Measurements from ENCODE around the gene TSPAN12. TPM values are rescaled to one million over a fixed set of nuclear protein-coding genes. Genes with fewer than 3 reads are reported as not detected.

Gene TSPAN12
- total and polyA plus RNA-seq, 2 of the 4 experiments (the other 2 are of a cell fraction), result 0.36 to 0.72 TPM

DNA sequence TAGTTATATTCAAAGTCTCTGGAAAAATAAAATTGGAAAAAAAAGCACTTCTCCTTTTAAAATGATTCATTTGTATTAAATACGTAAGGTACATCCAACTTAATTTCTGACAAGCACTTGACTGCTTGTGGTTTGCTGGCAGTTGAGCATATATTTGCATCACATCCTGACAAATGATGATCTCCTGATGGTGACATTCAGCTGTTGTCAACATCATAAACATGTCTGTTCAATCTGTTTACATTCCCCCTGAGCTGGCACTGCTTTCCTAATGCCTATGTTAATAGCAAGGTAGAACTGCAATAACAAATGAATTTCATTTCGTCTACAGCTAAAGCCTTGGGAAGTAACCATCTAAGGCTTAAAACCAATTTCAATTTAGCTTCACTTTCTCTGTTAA, 24.4 kb downstream of the TSPAN12 start:
- ChIA-PET POLR2A (ENCODE audit: unreplicated experiment) (interaction anchor here (1.2 kb wide), 1 partner anchor 22 kb away, joined by 3 read pairs; no protein-coding TSS in a partner anchor), CTCF (interaction anchor here (0.7 kb wide), 1 partner anchor 275 kb away, joined by 3 read pairs; no protein-coding TSS in a partner anchor)
- no peaks in the 10 kb centered on the region for H3K27me3 ChIP-seq (ENCODE audit: control insufficient read depth, insufficient read depth, low read length)
- no peak overlapping the region for H3K14ac ChIP-seq (replicated peaks; ENCODE audit: low read depth, low read length)
- dilution Hi-C loops (cut with HindIII; ENCODE audit: low sequenced_read_pairs, unreplicated experiment) (no loop called here), in situ Hi-C loops (cut with MboI; ENCODE audit: low sequenced_read_pairs) (no loop called here), intact Hi-C loops (cut with micrococcal nuclease) (no loop called here)
- H3K4me3 ChIP-seq (ENCODE audit: insufficient read depth, low read depth, low read length), result no peak overlapping the region
- no peak overlapping the region for H3K23ac ChIP-seq (ENCODE audit: low read depth, low read length)
- no peaks in the 10 kb centered on the region for H3K4me1 ChIP-seq (ENCODE audit: control insufficient read depth, insufficient read depth, low read length)
- H3K79me1 ChIP-seq (ENCODE audit: low read depth in 1 of 2, low read length in 2 of 2), result no peaks in the 10 kb centered on the region
- H3K27ac ChIP-seq (ENCODE audit: insufficient read depth, low read length), result no peak overlapping the region
- no peak for TF ChIP-seq RAD21 (IDR thresholded peaks at IDR 0.05; ENCODE audit: low read length)
- no peak for TF ChIP-seq NFE2L2 (IDR thresholded peaks at IDR 0.05; ENCODE audit: low read depth, low read length)
- no peak for TF ChIP-seq MAZ (IDR thresholded peaks at IDR 0.05; ENCODE audit: borderline replicate concordance, low read depth, low read length)
- TF ChIP-seq, protein P1, sequence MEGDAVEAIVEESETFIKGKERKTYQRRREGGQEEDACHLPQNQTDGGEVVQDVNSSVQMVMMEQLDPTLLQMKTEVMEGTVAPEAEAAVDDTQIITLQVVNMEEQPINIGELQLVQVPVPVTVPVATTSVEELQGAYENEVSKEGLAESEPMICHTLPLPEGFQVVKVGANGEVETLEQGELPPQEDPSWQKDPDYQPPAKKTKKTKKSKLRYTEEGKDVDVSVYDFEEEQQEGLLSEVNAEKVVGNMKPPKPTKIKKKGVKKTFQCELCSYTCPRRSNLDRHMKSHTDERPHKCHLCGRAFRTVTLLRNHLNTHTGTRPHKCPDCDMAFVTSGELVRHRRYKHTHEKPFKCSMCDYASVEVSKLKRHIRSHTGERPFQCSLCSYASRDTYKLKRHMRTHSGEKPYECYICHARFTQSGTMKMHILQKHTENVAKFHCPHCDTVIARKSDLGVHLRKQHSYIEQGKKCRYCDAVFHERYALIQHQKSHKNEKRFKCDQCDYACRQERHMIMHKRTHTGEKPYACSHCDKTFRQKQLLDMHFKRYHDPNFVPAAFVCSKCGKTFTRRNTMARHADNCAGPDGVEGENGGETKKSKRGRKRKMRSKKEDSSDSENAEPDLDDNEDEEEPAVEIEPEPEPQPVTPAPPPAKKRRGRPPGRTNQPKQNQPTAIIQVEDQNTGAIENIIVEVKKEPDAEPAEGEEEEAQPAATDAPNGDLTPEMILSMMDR (conservative IDR thresholded peaks at IDR 0.05; ENCODE audit: low read depth, low read length), result no peak
- no peak for TF ChIP-seq RCOR1 (IDR thresholded peaks at IDR 0.05; ENCODE audit: insufficient replicate concordance, low read length)
- TF ChIP-seq MXI1 (IDR thresholded peaks at IDR 0.05; ENCODE audit: borderline replicate concordance, low read depth, low read length), result no peak
- no peak for TF ChIP-seq MAFK (IDR thresholded peaks at IDR 0.05; ENCODE audit: low read depth, low read length)
- no peak overlapping the region for H2BK20ac ChIP-seq (ENCODE audit: low read depth, low read length)
- DNase-seq, result no peak
- no peaks in the 10 kb centered on the region for H3K9me3 ChIP-seq (ENCODE audit: control insufficient read depth, insufficient read depth, low read length)
- H3K18ac ChIP-seq (ENCODE audit: low read depth, low read length), result no peak overlapping the region
- H2BK5ac ChIP-seq (ENCODE audit: low read depth, low read length, poor library complexity, severe bottlenecking), result no peak overlapping the region
- H3K9me1 ChIP-seq (ENCODE audit: insufficient read depth, low read length), result no peaks in the 10 kb centered on the region
- H2AFZ ChIP-seq (replicated peaks; ENCODE audit: low read length, poor library complexity), result no peak overlapping the region
- no peak overlapping the region for H4K5ac ChIP-seq (ENCODE audit: low read depth, low read length)
- H2AK5ac ChIP-seq (ENCODE audit: low read depth, low read length), result no peak overlapping the region
- H3K56ac ChIP-seq (ENCODE audit: extremely low read depth, insufficient read depth, low read length), result no peak overlapping the region
- no peak overlapping the region for H3K9ac ChIP-seq (ENCODE audit: low read depth, low read length)
- no peak overlapping the region for H2BK120ac ChIP-seq (ENCODE audit: low read depth, low read length)
- peak overlapping the region; percentile 74; the same call in 1 of the 2 replicates for H3K4me2 ChIP-seq (ENCODE audit: low read depth, low read length)
- no peak overlapping the region for H4K91ac ChIP-seq (ENCODE audit: insufficient read depth, low read depth, low read length)
- no peak overlapping the region for H4K8ac ChIP-seq (ENCODE audit: low read depth in 2 of 2, low read length in 2 of 2)
- no peak overlapping the region for H3K4ac ChIP-seq (ENCODE audit: low read depth, low read length)
- no peaks in the 10 kb centered on the region for H4K20me1 ChIP-seq (ENCODE audit: insufficient read depth, low read length)
- H3K36me3 ChIP-seq (ENCODE audit: control insufficient read depth, insufficient read depth, low read length), result peaks cover 7% of the 10 kb centered on the region
- H2BK15ac ChIP-seq (ENCODE audit: low read depth, low read length), result no peak overlapping the region
- BruUV-seq (replicated peaks), result no TSS peak
- WGBS, 2 experiments (ENCODE audit: extremely low coverage in 2 of 2, insufficient read length in 1 of 2), result no CpG with 5 or more reads among the region's 2 CpGs
- no peak overlapping the region for H2AK9ac ChIP-seq (replicated peaks; ENCODE audit: low read depth, low read length, poor library complexity)
- no peak; the same call in 1 of the 2 replicates for ATAC-seq (ENCODE audit: low read depth)
